ENCODE data around the gene FOXP1.
A peak's percentile ranks its signal among the peaks of the same experiment; 100 is the strongest.

Gene FOXP1

GRCh38 chr3:71129611-71130431 is 453.7 kb downstream of the FOXP1 start:
- peak; percentile 41 for ATAC-seq
- no peak for TF ChIP-seq POU6F1 (CRISPR knock-in tag; IDR thresholded peaks at IDR 0.05; ENCODE audit: borderline replicate concordance, low read depth)
- TF ChIP-seq CSRNP3 (CRISPR knock-in tag; IDR thresholded peaks at IDR 0.05) = no peak
- no peak for TF ChIP-seq ESRRG (CRISPR knock-in tag; IDR thresholded peaks at IDR 0.05)
- TF ChIP-seq CSDC2 (CRISPR knock-in tag; IDR thresholded peaks at IDR 0.05) = no peak
- TF ChIP-seq TOX (CRISPR knock-in tag; IDR thresholded peaks at IDR 0.05; ENCODE audit: borderline replicate concordance) = no peak

DNA sequence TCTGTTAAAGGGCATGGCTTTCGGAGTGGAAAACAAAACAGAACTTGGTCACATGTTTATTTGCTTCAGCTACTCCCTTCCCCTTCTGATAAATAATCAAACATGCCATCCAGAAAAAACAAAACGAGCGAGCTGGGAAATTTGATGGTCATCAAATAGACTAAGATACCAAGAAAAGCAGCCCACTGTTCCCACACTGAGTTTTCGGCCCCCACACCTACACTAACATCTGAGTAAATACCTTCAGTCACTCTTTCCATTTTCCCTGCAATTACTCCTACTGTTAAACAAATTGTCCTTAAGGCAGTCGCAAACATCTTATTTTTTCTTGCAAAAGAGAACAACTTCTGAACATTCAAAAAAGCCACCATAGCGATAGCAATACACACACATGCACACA is 454.6 kb downstream of the FOXP1 start:
- TF ChIP-seq CSDC2 (CRISPR knock-in tag; IDR thresholded peaks at IDR 0.05) = no peak
- no peak for TF ChIP-seq ZNF565 (CRISPR knock-in tag; conservative IDR thresholded peaks at IDR 0.05; ENCODE audit: low read depth)
- TF ChIP-seq, protein P1, sequence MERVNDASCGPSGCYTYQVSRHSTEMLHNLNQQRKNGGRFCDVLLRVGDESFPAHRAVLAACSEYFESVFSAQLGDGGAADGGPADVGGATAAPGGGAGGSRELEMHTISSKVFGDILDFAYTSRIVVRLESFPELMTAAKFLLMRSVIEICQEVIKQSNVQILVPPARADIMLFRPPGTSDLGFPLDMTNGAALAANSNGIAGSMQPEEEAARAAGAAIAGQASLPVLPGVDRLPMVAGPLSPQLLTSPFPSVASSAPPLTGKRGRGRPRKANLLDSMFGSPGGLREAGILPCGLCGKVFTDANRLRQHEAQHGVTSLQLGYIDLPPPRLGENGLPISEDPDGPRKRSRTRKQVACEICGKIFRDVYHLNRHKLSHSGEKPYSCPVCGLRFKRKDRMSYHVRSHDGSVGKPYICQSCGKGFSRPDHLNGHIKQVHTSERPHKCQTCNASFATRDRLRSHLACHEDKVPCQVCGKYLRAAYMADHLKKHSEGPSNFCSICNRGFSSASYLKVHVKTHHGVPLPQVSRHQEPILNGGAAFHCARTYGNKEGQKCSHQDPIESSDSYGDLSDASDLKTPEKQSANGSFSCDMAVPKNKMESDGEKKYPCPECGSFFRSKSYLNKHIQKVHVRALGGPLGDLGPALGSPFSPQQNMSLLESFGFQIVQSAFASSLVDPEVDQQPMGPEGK (CRISPR knock-in tag; IDR thresholded peaks at IDR 0.05; ENCODE audit: borderline replicate concordance) = no peak
- no peak for TF ChIP-seq PPARA (CRISPR knock-in tag; IDR thresholded peaks at IDR 0.05; ENCODE audit: borderline replicate concordance)
- TF ChIP-seq ZNF70 (CRISPR knock-in tag; IDR thresholded peaks at IDR 0.05) = no peak
- ATAC-seq = no peak

DNA sequence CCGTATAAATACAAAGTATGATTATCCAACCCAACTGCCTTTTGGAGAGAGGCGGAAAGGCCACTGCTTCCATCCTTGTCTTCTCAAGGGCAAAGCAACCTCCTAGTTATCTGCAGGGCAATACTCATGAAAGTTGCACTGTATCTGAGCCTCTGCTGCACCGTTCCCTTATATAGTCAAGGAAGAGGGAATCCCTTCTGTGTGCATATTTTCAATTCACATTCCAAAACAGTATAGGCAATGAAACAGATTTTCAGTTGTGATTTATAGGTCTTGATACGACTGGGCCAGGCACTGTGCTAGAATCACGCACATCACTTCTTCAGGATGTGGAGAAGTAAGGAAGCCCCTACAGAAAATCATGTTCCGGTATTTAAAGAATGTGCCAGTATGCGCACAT is 455.7 kb downstream of the FOXP1 start:
- ATAC-seq = peak; percentile 30
- TF ChIP-seq PPARA (CRISPR knock-in tag; IDR thresholded peaks at IDR 0.05; ENCODE audit: borderline replicate concordance) (no peak), ZNF8 (CRISPR knock-in tag; IDR thresholded peaks at IDR 0.05) (no peak), OSR1 (CRISPR knock-in tag; IDR thresholded peaks at IDR 0.05) (no peak), ZC3H10 (CRISPR knock-in tag; IDR thresholded peaks at IDR 0.05) (no peak)

GRCh38 chr3:71127052-71127831 is 456.3 kb downstream of the FOXP1 start:
- TF ChIP-seq OSR1 (CRISPR knock-in tag; IDR thresholded peaks at IDR 0.05) = no peak
- TF ChIP-seq PPARA (CRISPR knock-in tag; IDR thresholded peaks at IDR 0.05; ENCODE audit: borderline replicate concordance) = no peak
- no peak for TF ChIP-seq RARB (CRISPR knock-in tag; IDR thresholded peaks at IDR 0.05)
- no peak for TF ChIP-seq ZNF70 (CRISPR knock-in tag; IDR thresholded peaks at IDR 0.05)
- TF ChIP-seq GLIS3 (CRISPR knock-in tag; IDR thresholded peaks at IDR 0.05) = no peak
- TF ChIP-seq TCF4 (CRISPR knock-in tag; IDR thresholded peaks at IDR 0.05; ENCODE audit: borderline replicate concordance) = no peak
- TF ChIP-seq POU6F1 (CRISPR knock-in tag; IDR thresholded peaks at IDR 0.05; ENCODE audit: borderline replicate concordance, low read depth) = no peak
- TF ChIP-seq ARNTL (CRISPR knock-in tag; IDR thresholded peaks at IDR 0.05; ENCODE audit: borderline replicate concordance, low read depth) = no peak
- peak; percentile 46 for ATAC-seq

DNA sequence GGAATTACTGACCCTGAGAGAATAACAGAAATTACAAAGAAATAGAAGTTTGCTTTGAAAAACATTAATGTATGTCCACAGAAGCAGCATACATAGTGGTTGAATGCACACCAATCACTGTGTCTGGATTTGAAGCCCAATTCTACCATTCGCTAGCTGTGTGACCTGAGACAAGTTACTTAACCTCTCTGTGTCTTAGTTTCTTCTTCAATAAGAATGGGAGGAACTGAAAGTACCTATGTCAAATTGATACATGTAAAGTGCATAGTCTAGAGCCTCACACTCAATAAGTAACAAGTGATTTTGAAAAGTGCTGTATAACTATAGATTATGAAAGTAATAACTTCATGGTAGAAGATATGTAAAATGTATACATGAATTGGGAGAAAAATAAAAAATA is 457.8 kb downstream of the FOXP1 start:
- ATAC-seq = no peak
- no peak for TF ChIP-seq CSRNP3 (CRISPR knock-in tag; IDR thresholded peaks at IDR 0.05)
- TF ChIP-seq ISL1 (CRISPR knock-in tag; IDR thresholded peaks at IDR 0.05) = no peak
- TF ChIP-seq ZC3H10 (CRISPR knock-in tag; IDR thresholded peaks at IDR 0.05) = no peak
- no peak for TF ChIP-seq ZFP3 (CRISPR knock-in tag; IDR thresholded peaks at IDR 0.05)
- TF ChIP-seq, protein P2, sequence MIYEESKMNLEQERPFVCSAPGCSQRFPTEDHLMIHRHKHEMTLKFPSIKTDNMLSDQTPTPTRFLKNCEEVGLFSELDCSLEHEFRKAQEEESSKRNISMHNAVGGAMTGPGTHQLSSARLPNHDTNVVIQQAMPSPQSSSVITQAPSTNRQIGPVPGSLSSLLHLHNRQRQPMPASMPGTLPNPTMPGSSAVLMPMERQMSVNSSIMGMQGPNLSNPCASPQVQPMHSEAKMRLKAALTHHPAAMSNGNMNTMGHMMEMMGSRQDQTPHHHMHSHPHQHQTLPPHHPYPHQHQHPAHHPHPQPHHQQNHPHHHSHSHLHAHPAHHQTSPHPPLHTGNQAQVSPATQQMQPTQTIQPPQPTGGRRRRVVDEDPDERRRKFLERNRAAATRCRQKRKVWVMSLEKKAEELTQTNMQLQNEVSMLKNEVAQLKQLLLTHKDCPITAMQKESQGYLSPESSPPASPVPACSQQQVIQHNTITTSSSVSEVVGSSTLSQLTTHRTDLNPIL (CRISPR knock-in tag; IDR thresholded peaks at IDR 0.05; ENCODE audit: low read depth) = no peak
- TF ChIP-seq ESRRG (CRISPR knock-in tag; IDR thresholded peaks at IDR 0.05) = no peak
- no peak for TF ChIP-seq TOX (CRISPR knock-in tag; IDR thresholded peaks at IDR 0.05; ENCODE audit: borderline replicate concordance)
- TF ChIP-seq ZNF8 (CRISPR knock-in tag; IDR thresholded peaks at IDR 0.05) = no peak
- TF ChIP-seq CSDC2 (CRISPR knock-in tag; IDR thresholded peaks at IDR 0.05) = no peak
- TF ChIP-seq ARNTL (CRISPR knock-in tag; IDR thresholded peaks at IDR 0.05; ENCODE audit: borderline replicate concordance, low read depth) = no peak
- no peak for TF ChIP-seq ZNF565 (CRISPR knock-in tag; conservative IDR thresholded peaks at IDR 0.05; ENCODE audit: low read depth)
- no peak for TF ChIP-seq ZNF70 (CRISPR knock-in tag; IDR thresholded peaks at IDR 0.05)
- TF ChIP-seq PPARA (CRISPR knock-in tag; IDR thresholded peaks at IDR 0.05; ENCODE audit: borderline replicate concordance) = no peak
- TF ChIP-seq, protein P1 (CRISPR knock-in tag; IDR thresholded peaks at IDR 0.05; ENCODE audit: borderline replicate concordance) = no peak

Measured in SK-N-SH treated with all-trans-retinoic acid at 6 μM for 48 hours (cell line).